KMS-11 (cell line): ENCODE results near the gene ZNF652.

Experiments
- H2AFZ ChIP-seq: fragments of 200-600 bp; sonication (generic); 2 replicates; pipeline ENCODE4 v1.6.1; 2016; ENCODE audit warnings: antibody characterized with exemption, mixed run types, low read depth
- H3K27ac ChIP-seq: fragments of 200-600 bp; sonication (generic); 2 replicates; pipeline ENCODE4 v1.6.1; 2016; ENCODE audit warnings: mild to moderate bottlenecking, mixed run types
- H3K27me3 ChIP-seq: fragments of 200-600 bp; sonication (generic); 2 replicates; pipeline ENCODE4 v1.6.1; 2017; ENCODE audit warnings: mild to moderate bottlenecking, low read depth, mixed run types, moderate library complexity; ENCODE audit not compliant: insufficient read depth
- H3K36me3 ChIP-seq: fragments of 200-600 bp; sonication (generic); 2 replicates; pipeline ENCODE4 v1.6.1; 2017; ENCODE audit warnings: mild to moderate bottlenecking, mixed run types; ENCODE audit not compliant: insufficient read depth
- H3K4me1 ChIP-seq: fragments of 200-600 bp; sonication (generic); 2 replicates; pipeline ENCODE4 v1.6.1; 2016; ENCODE audit warnings: mild to moderate bottlenecking, low read depth, mixed run types; ENCODE audit not compliant: poor library complexity, severe bottlenecking
- H3K4me2 ChIP-seq: fragments of 200-600 bp; sonication (generic); 2 replicates; pipeline ENCODE4 v1.7.0; 2016; ENCODE audit warnings: mild to moderate bottlenecking, mixed run types
- H3K4me3 ChIP-seq: fragments of 200-600 bp; sonication (generic); IDR thresholded peaks from 2 replicates; pipeline ENCODE4 v1.6.1; 2017; ENCODE audit warnings: low read depth, low read length, mixed read lengths; ENCODE audit not compliant: insufficient read depth
- H3K79me2 ChIP-seq: fragments of 200-600 bp; sonication (generic); 2 replicates; pipeline ENCODE4 v1.6.1; 2016; ENCODE audit warnings: low read depth, mixed run types; ENCODE audit not compliant: insufficient read depth
- H3K9ac ChIP-seq: fragments of 200-600 bp; sonication (generic); 2 replicates; pipeline ENCODE4 v1.6.1; 2016; ENCODE audit warnings: mild to moderate bottlenecking, mixed run types
- H4K20me1 ChIP-seq: fragments of 200-600 bp; sonication (generic); 2 replicates; pipeline ENCODE4 v1.6.1; 2016; ENCODE audit warnings: mild to moderate bottlenecking, mixed run types; ENCODE audit not compliant: insufficient read depth
- TF ChIP-seq, protein P1 (sequence below): fragments of 200-600 bp; sonication (generic); conservative IDR thresholded peaks from 2 replicates; pipeline ENCODE4 v1.6.1; 2017; ENCODE audit warnings: low read depth, mild to moderate bottlenecking, antibody characterized with exemption, low read length, moderate library complexity, mixed read lengths

The ZNF652 gene

DNA sequence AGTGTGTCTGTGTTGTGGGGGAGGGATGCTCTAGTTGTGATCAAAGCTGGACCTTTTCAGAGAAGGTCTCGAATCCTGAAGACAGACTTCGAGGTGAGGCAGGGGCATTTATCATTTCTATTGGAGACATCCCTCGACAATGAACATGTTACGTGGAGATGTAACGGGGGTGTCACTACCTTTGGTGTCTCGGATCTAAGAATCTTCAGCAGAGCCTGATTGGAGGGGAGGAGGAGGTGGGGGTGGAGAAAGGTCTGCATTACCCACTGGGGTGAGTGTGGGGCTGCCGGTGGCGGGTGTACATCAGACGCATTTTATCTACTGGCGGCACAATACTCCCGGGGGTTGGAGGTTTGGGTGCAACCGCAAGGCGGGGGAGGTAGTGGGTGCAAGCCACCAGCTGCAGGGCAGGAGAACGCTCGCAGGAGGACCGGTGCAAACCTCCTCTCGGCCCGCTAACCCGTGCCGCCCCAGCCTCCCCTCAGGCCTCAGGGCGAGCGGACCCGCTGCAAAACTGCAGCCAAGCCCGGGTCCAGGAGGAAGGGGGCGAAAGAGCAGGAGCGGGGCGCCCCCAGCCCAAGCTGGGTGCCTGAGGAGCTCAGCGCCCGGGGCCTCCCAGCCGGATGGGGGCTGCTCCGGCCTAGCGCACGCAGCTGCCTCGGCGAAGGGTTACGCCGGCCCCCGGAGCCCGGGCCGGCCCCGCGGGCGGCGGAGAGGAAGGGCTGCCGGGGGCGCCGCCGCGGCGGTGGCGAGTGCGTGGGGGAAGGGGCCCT lies 735 bp downstream of the ZNF652 start:
- peak overlapping the region; percentile 10; the same call in 1 of the 2 replicates for H2AFZ ChIP-seq
- TF ChIP-seq, protein P1, sequence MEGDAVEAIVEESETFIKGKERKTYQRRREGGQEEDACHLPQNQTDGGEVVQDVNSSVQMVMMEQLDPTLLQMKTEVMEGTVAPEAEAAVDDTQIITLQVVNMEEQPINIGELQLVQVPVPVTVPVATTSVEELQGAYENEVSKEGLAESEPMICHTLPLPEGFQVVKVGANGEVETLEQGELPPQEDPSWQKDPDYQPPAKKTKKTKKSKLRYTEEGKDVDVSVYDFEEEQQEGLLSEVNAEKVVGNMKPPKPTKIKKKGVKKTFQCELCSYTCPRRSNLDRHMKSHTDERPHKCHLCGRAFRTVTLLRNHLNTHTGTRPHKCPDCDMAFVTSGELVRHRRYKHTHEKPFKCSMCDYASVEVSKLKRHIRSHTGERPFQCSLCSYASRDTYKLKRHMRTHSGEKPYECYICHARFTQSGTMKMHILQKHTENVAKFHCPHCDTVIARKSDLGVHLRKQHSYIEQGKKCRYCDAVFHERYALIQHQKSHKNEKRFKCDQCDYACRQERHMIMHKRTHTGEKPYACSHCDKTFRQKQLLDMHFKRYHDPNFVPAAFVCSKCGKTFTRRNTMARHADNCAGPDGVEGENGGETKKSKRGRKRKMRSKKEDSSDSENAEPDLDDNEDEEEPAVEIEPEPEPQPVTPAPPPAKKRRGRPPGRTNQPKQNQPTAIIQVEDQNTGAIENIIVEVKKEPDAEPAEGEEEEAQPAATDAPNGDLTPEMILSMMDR: no peak
- no peaks in the 10 kb centered on the region for H3K27me3 ChIP-seq
- peak overlapping the region; percentile 36 for H3K4me3 ChIP-seq
- peak overlapping the region; percentile 54 for H3K4me2 ChIP-seq
- H4K20me1 ChIP-seq: no peaks in the 10 kb centered on the region
- peaks cover 53% of the 10 kb centered on the region for H3K79me2 ChIP-seq
- peak overlapping the region; percentile 78 for H3K27ac ChIP-seq
- peak overlapping the region; percentile 81 for H3K9ac ChIP-seq
- H3K4me1 ChIP-seq: peaks cover 67% of the 10 kb centered on the region
- H3K36me3 ChIP-seq: no peaks in the 10 kb centered on the region

DNA sequence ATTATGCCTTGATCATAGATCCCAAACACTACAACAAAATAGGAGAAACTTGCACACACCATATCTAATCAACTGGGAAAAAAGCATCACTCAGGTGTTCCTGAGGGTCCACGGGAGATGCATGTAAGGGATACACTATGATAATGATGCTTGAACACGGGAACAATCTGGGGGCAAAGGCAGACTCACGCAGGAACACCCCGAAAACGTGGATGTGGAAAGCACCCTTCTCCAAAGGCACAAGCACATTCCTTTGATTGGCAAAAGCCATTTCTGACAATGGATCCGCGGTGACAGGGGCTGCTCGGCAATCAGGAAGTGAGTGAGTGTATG lies 1.3 kb downstream of the ZNF652 start:
- Histone ChIP-seq H3K27ac (peak overlapping the region; percentile 78), H4K20me1 (no peaks in the 10 kb centered on the region), H3K4me3 (peak overlapping the region; percentile 36), H3K36me3 (no peaks in the 10 kb centered on the region), H3K79me2 (peaks cover 58% of the 10 kb centered on the region), H3K27me3 (no peaks in the 10 kb centered on the region), H2AFZ (peak overlapping the region; percentile 10; the same call in 1 of the 2 replicates), H3K4me1 (peaks cover 67% of the 10 kb centered on the region), H3K4me2 (peak overlapping the region; percentile 54), H3K9ac (peak overlapping the region; percentile 81; the same call in 1 of the 2 replicates)
- TF ChIP-seq, protein P1: no peak

DNA sequence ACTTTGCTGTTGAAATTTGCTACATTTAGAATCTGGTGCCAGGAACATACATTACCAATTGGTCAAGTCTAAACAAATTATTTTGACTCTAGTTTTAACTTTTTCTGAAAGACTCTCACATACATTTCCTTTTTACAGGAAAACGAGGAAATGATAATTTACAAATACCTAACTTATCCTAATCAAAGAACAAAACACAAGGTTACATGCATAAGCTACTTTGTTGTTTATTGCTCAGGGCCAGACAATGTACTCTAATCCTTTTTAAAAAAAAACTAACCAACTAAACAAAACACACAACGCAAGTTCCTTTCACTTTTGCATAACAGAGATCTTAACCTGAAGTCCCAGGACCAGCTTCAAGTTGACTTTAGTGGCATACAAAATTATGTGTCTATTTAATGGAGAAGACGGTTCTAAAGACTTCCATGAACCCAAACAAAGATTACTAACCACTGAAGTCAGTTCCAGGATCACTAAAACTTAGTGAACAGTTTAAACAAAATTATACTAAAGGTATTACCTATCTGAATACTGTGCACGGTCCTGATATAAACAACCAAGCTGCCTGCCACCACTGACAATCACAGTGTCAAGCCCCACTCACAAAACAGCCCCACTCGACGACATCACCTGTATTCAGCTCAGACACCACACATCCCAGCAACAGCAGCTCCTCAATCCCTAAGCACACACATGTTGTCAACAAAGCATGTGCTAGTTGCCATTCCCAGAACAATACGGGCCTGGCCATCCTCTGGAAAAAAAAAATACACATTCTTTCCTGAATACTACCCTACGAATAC lies 1.9 kb downstream of the ZNF652 start:
- H3K27me3 ChIP-seq: no peaks in the 10 kb centered on the region
- no peaks in the 10 kb centered on the region for H4K20me1 ChIP-seq
- no peaks in the 10 kb centered on the region for H3K36me3 ChIP-seq
- peaks cover 63% of the 10 kb centered on the region for H3K4me1 ChIP-seq
- peak overlapping the region; percentile 54 for H3K4me2 ChIP-seq
- peak overlapping the region; percentile 81; the same call in 1 of the 2 replicates for H3K9ac ChIP-seq
- H3K4me3 ChIP-seq: peak overlapping the region; percentile 36
- 0 out of 2 replicates have a peak overlapping the region, but pooled peaks have one; percentile 10 for H2AFZ ChIP-seq
- peak overlapping the region; percentile 78; the same call in 1 of the 2 replicates for H3K27ac ChIP-seq
- TF ChIP-seq, protein P1: no peak
- peaks cover 64% of the 10 kb centered on the region for H3K79me2 ChIP-seq

DNA sequence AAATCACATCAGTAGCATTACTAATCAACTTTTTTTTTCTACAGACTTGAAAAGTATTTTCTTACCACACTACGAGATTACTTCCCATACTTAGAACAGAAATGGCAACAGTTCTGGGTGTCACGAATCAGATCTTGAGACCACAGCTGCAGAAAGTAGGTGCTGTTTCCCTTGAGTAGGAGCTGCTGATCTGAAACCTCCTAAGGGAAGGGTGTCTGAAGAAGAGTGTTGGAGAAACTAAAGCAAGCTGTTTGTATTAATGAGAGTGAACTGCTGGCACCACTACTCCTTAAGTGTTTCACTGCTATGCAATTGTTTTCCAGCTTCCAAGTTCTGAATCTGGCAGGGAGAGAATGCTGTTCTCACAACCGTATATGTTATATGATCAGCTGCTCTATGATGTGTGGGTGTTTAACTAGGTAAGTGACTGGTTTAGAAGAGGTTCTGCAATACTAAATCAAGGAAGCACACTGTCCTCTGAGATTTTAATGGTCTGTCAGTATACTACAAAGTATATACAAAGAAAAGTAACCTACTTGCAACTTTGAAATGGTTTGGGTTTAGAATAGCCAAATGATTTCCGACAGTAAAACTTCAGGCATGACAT lies 3.3 kb downstream of the ZNF652 start:
- peaks cover 79% of the 10 kb centered on the region for H3K79me2 ChIP-seq
- TF ChIP-seq, protein P1: no peak
- peak overlapping the region; percentile 60 for H3K27ac ChIP-seq
- H3K27me3 ChIP-seq: no peaks in the 10 kb centered on the region
- H3K36me3 ChIP-seq: no peaks in the 10 kb centered on the region
- peaks cover 66% of the 10 kb centered on the region for H3K4me1 ChIP-seq
- H2AFZ ChIP-seq: no peak overlapping the region
- H3K4me3 ChIP-seq: no peak overlapping the region
- peak overlapping the region; percentile 11; the same call in 1 of the 2 replicates for H3K9ac ChIP-seq
- peak overlapping the region; percentile 54 for H3K4me2 ChIP-seq
- H4K20me1 ChIP-seq: no peaks in the 10 kb centered on the region
